K562 (cell line): ENCODE results near the gene AP3S2.

Source experiments
- EZH2 ChIP-seq: IDR thresholded peaks from 2 replicates; pipeline ENCODE4 v1.6.1; 2012; ENCODE audit warnings: low read depth, mild to moderate bottlenecking, inconsistent platforms, low read length, borderline replicate concordance
- FOS ChIP-seq: IDR thresholded peaks from 3 replicates; pipeline ENCODE4 v1.6.1; 2011; ENCODE audit not compliant: insufficient read length; ENCODE audit errors: extremely low read depth
- JUNB ChIP-seq: fragments of 450-650 bp; formaldehyde crosslinking; conservative IDR thresholded peaks from 2 replicates; pipeline ENCODE4 v1.4.0; 2020; ENCODE audit warnings: mild to moderate bottlenecking
- MCM3 ChIP-seq: fragments of 450-650 bp; IDR thresholded peaks from 2 replicates; pipeline ENCODE4 v1.6.1; 2016
- MXI1 ChIP-seq: IDR thresholded peaks from 2 replicates; pipeline ENCODE4 v1.6.1; 2011; ENCODE audit warnings: low read depth, mild to moderate bottlenecking, improper control_type of control experiment, low read length
- NFIC ChIP-seq: fragments of 450-650 bp; IDR thresholded peaks from 2 replicates; pipeline ENCODE4 v1.6.1; 2017; ENCODE audit warnings: mild to moderate bottlenecking, inconsistent platforms
- POLR2A ChIP-seq: fragments of 450-650 bp; conservative IDR thresholded peaks from 2 replicates; pipeline ENCODE4 v1.6.1; 2016
- TGIF2 ChIP-seq: sonication (generic); formaldehyde crosslinking; IDR thresholded peaks from 2 replicates; pipeline ENCODE4 v1.8.1; 2022; ENCODE audit warnings: mild to moderate bottlenecking, missing genetic modification reagents, moderate library complexity
- TF ChIP-seq, protein P1 (sequence below), 3 experiments: IDR thresholded peaks in 2 of 3; conservative IDR thresholded peaks in 1 of 3; 2 replicates each; pipeline ENCODE4 v1.5.1; 2011 to 2012; ENCODE audit warnings: low read length in 3 of 3, mild to moderate bottlenecking in 3 of 3, control low read depth in 2 of 3, improper control_type of control experiment in 1 of 3, inconsistent platforms in 1 of 3, low read depth in 1 of 3, mixed read lengths in 1 of 3, moderate library complexity in 1 of 3; ENCODE audit not compliant: insufficient read depth in 2 of 3
- TF ChIP-seq, protein P2 (sequence below), 2 experiments: fragments of 450-650 bp; formaldehyde crosslinking in 1 of 2; IDR thresholded peaks; 2 replicates each; pipeline versions ENCODE4 v1.4.0 to v1.6.1; 2014 to 2020; ENCODE audit warnings: mild to moderate bottlenecking in 2 of 2, borderline replicate concordance in 1 of 2, low read depth in 1 of 2

DNA sequence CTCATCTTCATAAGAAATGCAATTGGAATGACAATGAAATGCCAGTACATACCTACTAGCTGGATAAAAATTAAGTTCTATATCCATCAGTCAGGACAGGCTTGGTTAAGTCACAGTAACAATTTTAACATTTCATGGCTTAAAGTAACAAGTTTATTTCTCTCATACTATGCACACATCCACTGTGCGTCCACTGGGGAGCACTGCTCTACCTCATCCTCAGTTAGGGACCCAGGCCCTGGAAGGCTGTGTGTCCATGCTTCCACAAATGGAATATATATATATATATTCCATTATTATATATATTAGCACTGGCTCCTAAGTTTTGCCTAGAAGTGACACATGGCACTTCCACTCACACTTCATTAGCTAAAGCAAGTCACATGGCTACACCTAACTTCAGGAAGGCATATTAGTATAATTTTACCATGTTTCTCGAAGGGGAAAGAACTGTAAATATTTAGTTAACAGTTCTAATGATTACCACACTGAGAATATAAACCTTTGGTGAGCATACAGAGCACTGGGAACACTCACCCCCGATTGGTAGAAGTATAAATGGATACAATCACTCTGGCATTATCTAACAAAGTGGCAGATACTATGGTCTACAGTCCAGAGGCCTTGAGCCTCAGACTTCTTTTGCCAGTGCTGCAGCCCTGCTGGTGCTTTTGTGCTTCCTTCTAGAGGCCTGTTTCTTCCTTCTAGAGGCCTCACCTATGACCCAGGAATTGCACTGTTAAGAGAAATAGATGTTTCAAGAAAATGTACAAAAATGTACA is 28.6 kb downstream of the AP3S2 start:
- no peak for TF ChIP-seq POLR2A
- TF ChIP-seq EZH2 = no peak
- no peak for TF ChIP-seq FOS
- TF ChIP-seq, protein P1, sequence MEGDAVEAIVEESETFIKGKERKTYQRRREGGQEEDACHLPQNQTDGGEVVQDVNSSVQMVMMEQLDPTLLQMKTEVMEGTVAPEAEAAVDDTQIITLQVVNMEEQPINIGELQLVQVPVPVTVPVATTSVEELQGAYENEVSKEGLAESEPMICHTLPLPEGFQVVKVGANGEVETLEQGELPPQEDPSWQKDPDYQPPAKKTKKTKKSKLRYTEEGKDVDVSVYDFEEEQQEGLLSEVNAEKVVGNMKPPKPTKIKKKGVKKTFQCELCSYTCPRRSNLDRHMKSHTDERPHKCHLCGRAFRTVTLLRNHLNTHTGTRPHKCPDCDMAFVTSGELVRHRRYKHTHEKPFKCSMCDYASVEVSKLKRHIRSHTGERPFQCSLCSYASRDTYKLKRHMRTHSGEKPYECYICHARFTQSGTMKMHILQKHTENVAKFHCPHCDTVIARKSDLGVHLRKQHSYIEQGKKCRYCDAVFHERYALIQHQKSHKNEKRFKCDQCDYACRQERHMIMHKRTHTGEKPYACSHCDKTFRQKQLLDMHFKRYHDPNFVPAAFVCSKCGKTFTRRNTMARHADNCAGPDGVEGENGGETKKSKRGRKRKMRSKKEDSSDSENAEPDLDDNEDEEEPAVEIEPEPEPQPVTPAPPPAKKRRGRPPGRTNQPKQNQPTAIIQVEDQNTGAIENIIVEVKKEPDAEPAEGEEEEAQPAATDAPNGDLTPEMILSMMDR (IDR thresholded peaks at IDR 0.05 in 2 of 3, conservative IDR thresholded peaks at IDR 0.05 in 1 of 3; ENCODE audit: insufficient read depth in 2 of 3, low read depth in 1 of 3, low read length in 3 of 3) = 0 out of 6 replicates have a peak, but pooled peaks of 1 of the 3 experiments have one; percentile 10
- TF ChIP-seq NFIC = no peak
- TF ChIP-seq, protein P2, sequence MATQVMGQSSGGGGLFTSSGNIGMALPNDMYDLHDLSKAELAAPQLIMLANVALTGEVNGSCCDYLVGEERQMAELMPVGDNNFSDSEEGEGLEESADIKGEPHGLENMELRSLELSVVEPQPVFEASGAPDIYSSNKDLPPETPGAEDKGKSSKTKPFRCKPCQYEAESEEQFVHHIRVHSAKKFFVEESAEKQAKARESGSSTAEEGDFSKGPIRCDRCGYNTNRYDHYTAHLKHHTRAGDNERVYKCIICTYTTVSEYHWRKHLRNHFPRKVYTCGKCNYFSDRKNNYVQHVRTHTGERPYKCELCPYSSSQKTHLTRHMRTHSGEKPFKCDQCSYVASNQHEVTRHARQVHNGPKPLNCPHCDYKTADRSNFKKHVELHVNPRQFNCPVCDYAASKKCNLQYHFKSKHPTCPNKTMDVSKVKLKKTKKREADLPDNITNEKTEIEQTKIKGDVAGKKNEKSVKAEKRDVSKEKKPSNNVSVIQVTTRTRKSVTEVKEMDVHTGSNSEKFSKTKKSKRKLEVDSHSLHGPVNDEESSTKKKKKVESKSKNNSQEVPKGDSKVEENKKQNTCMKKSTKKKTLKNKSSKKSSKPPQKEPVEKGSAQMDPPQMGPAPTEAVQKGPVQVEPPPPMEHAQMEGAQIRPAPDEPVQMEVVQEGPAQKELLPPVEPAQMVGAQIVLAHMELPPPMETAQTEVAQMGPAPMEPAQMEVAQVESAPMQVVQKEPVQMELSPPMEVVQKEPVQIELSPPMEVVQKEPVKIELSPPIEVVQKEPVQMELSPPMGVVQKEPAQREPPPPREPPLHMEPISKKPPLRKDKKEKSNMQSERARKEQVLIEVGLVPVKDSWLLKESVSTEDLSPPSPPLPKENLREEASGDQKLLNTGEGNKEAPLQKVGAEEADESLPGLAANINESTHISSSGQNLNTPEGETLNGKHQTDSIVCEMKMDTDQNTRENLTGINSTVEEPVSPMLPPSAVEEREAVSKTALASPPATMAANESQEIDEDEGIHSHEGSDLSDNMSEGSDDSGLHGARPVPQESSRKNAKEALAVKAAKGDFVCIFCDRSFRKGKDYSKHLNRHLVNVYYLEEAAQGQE (IDR thresholded peaks at IDR 0.05; ENCODE audit: borderline replicate concordance) = no peak
- TF ChIP-seq, protein P2 (CRISPR knock-in tag; IDR thresholded peaks at IDR 0.05; ENCODE audit: low read depth) = no peak
- no peak for TF ChIP-seq JUNB (CRISPR knock-in tag)
- no peak for TF ChIP-seq MXI1
- TF ChIP-seq TGIF2 (CRISPR knock-in tag) = no peak
- TF ChIP-seq MCM3 = no peak
